Epithelial cell of esophagus (primary cell): Measurements from ENCODE around the gene ULBP2.
"Not testable (repeated sequence)": the region's sequence is repeated elsewhere in the genome, so short reads cannot be mapped to it uniquely, and the experiment has no call there.

Experiments
- DNase-seq: peaks from one replicate; pipeline ENCODE4 v3.0.0; 2010; ENCODE audit warnings: low read depth
- H3K4me3 ChIP-seq: 2 replicates; pipeline ENCODE4 v1.5.1; 2011; ENCODE audit warnings: mild to moderate bottlenecking, low read length, control low read depth
- TF ChIP-seq, protein P1 (sequence below): IDR thresholded peaks from 2 replicates; pipeline ENCODE4 v1.5.1; 2011; ENCODE audit warnings: low read depth, mild to moderate bottlenecking, low read length, control low read depth, inconsistent platforms; ENCODE audit not compliant: insufficient read depth; ENCODE audit errors: missing control alignments

The ULBP2 gene

GRCh38 chr6:149925253-149925973, 16.4 kb upstream of the ULBP2 start:
- H3K4me3 ChIP-seq, result peak overlapping the region; percentile 47
- TF ChIP-seq, protein P1, sequence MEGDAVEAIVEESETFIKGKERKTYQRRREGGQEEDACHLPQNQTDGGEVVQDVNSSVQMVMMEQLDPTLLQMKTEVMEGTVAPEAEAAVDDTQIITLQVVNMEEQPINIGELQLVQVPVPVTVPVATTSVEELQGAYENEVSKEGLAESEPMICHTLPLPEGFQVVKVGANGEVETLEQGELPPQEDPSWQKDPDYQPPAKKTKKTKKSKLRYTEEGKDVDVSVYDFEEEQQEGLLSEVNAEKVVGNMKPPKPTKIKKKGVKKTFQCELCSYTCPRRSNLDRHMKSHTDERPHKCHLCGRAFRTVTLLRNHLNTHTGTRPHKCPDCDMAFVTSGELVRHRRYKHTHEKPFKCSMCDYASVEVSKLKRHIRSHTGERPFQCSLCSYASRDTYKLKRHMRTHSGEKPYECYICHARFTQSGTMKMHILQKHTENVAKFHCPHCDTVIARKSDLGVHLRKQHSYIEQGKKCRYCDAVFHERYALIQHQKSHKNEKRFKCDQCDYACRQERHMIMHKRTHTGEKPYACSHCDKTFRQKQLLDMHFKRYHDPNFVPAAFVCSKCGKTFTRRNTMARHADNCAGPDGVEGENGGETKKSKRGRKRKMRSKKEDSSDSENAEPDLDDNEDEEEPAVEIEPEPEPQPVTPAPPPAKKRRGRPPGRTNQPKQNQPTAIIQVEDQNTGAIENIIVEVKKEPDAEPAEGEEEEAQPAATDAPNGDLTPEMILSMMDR, result no peak
- DNase-seq, result no peak

DNA sequence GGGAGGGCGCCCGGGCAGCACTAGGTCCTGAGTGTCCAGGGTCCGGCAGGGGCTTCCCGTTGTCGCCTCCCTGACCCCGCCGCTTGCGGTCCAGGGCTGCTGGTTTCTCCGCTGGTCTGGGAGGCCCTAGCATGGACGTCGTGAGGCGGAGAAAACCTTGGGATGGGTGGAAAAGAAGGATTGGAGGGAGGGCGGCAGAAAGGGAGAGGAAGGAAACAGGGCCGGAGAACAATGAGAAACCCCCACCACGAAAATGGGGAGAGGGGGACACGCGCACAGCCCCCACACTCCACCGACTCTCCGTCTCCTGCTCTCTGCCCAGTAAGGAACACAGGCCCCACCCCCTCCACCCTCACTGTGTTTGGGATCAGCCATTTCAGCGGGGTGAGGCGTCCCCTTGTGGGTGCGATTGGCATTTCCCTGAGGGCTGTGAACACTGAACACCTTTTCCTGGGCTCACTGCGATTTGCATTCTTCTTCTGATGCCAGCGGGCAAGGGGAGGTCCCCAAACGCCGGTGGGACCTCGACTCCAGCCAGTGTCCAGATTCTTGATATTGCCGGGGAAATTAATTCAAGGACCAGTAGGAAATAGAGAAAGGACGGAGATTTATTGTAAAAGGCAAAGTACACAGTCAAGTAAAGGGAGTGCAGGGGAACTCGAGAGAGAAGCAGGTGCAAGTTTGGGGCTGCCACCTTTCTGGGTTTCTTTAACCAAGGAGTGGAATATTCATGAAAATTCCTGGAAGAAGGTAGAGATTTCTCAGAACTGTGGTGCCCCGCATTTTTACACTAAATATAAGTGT, 15.6 kb upstream of the ULBP2 start:
- peak; percentile 83 for DNase-seq
- H3K4me3 ChIP-seq, result peak overlapping the region; percentile 47
- TF ChIP-seq, protein P1, result peak; percentile 93

DNA sequence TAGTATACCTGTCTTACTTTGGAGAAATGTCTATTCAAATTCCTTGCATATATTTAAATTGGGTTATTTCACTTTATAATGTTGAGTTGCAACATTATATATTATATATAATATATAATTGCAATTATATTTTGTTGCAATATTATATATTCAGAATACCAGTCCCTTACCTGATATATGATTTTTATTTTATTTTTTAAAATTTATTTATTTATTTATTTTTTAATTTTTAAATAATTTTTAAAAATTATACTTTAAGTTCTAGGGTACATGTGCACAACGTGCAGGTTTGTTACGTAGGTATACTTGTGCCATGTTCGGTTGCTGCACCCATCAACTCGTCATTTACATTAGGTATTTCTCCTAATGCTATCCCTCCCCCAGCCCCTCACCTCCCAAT, 14.8 kb upstream of the ULBP2 start:
- not testable (repeated sequence) for DNase-seq, H3K4me3 ChIP-seq

GRCh38 chr6:149929422-149929821, 12.4 kb upstream of the ULBP2 start:
- no peak for DNase-seq
- TF ChIP-seq, protein P1, result peak; percentile 39
- H3K4me3 ChIP-seq, result no peak overlapping the region

DNA sequence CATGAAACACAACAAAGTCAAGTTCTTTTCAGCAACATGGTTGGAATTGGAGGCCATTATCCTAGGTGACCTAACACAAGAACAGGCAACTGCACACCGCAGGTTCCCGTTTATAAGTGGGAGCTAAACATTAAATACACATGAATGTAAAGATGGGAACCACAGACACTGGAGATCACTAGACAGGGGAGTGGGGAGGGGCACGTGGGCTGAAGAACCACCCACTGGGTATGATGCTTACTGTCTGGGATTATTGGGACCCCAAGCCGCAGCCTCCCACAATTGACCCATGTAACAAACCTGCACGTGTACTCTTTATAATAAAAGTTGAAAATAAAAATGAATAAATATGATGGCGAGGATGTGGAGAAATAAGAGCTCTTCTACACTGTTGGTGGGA, 10.3 kb upstream of the ULBP2 start:
- TF ChIP-seq, protein P1, result no peak
- H3K4me3 ChIP-seq, result no peak overlapping the region
- no peak for DNase-seq

- no peak overlapping the region for H3K4me3 ChIP-seq
- TF ChIP-seq, protein P1, result no peak
- DNase-seq, result no peak
Observed at GRCh38 chr6:149933036-149933435, 8.8 kb upstream of the ULBP2 start.

- H3K4me3 ChIP-seq, result no peak overlapping the region
Observed at GRCh38 chr6:149933461-149933860, 8.4 kb upstream of the ULBP2 start.

More at GRCh38 chr6:149933461-149933860, 8.4 kb upstream of the ULBP2 start:
- TF ChIP-seq, protein P1, result no peak
- DNase-seq, result no peak
